Measurements from ENCODE around the gene PSMD8.

DNA sequence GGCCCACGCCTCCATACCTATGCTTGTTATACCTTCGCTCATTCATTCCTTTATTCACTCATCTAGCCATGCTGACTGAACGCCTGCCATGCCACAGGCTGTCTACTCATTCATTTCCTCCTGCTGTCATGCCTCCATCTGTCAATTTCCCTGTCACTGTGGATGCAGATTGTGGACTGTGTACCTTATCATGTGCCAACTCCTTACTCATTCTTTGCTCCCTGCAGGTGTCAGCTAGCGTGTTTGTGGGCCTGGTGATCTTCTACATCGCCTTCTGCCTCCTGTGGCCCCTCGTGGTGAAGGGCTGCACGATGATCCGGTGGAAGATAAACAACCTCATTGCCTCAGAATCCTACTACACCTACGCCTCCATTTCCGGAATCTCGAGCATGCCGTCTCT is 4.1 kb upstream of the PSMD8 start:
- no peak for TF ChIP-seq POLR2A (IDR thresholded peaks at IDR 0.05; ENCODE audit: control extremely low read depth in 1 of 2, low read depth in 2 of 2, low read length in 2 of 2)
- TF ChIP-seq CEBPB (IDR thresholded peaks at IDR 0.05; ENCODE audit: low read depth, low read length) = no peak

Data from H1 (cell line).